ENCODE measurements around the gene WFDC11.

Gene WFDC11

DNA sequence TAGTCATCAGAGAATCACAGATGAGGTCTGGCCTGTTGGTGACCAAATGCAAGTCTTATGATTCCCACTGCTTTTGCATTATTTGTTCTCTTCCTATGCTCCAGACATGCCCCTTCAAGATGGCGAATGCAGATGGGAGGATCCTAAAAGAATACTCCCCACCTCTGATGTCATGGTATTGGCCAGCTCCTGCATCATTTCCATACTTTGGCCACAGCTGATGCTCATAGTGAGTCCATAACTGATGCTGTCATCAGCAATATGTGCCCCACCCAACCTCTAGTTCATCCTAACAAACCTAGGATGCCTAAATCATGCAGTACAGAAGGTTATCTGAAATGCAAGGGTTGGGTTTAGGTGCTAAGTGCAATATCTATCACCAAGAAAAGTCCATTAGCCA, 33.5 kb downstream of the WFDC11 start:
- H3K27ac ChIP-seq: no peak overlapping the region
- TF ChIP-seq, protein P1, sequence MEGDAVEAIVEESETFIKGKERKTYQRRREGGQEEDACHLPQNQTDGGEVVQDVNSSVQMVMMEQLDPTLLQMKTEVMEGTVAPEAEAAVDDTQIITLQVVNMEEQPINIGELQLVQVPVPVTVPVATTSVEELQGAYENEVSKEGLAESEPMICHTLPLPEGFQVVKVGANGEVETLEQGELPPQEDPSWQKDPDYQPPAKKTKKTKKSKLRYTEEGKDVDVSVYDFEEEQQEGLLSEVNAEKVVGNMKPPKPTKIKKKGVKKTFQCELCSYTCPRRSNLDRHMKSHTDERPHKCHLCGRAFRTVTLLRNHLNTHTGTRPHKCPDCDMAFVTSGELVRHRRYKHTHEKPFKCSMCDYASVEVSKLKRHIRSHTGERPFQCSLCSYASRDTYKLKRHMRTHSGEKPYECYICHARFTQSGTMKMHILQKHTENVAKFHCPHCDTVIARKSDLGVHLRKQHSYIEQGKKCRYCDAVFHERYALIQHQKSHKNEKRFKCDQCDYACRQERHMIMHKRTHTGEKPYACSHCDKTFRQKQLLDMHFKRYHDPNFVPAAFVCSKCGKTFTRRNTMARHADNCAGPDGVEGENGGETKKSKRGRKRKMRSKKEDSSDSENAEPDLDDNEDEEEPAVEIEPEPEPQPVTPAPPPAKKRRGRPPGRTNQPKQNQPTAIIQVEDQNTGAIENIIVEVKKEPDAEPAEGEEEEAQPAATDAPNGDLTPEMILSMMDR (conservative IDR thresholded peaks at IDR 0.05): no peak

DNA sequence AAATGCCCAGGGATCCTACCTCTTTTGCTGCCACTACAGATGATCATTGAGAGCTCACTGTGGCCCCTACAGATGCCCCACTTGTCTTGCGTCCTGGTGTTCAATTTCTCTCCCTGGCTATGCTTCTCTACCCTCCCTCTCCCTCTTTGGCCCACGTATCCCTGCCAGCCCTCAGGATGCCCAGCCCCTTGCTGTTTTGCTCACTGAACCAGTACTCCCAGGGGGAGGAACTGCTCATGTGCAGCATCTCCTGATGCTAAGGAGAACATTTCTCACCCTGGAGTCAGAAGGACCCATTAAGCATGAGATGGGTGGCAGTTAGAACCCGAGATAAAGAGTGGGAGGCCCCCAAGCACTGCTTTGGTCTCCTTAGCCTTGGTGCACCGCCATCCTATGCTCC, 38.9 kb downstream of the WFDC11 start, which contains the start of gene WFDC9:
WFDC9 (minus strand) TSS at position 101 of the 400 bp plus-strand sequence. CDS start 21,103 bp downstream, outside the sequence.
- TF ChIP-seq, protein P1 (conservative IDR thresholded peaks at IDR 0.05): no peak
- H3K27ac ChIP-seq: no peak within 1 kb of the TSS

DNA sequence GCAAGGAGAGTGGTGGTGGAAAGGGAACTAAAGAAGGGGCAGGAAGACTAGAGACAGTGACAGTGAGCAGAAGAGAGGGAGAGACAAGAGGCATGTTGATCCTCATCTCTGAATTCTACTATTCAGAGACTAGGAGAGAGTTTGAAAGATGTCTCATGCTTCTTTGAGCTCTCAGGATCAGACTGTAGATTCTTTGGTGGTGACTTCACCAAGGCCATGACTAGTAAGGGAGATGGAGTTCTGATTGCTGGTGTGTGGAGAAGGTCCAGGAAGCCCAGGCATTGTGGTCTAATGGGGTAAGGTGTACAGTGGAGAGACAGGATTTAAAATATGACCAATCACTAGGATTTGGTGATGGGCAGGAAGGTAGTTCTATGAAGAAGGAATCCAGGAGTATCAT, 39.7 kb downstream of the WFDC11 start:
- H3K27ac ChIP-seq: no peak overlapping the region
- TF ChIP-seq, protein P1 (conservative IDR thresholded peaks at IDR 0.05): no peak

DNA sequence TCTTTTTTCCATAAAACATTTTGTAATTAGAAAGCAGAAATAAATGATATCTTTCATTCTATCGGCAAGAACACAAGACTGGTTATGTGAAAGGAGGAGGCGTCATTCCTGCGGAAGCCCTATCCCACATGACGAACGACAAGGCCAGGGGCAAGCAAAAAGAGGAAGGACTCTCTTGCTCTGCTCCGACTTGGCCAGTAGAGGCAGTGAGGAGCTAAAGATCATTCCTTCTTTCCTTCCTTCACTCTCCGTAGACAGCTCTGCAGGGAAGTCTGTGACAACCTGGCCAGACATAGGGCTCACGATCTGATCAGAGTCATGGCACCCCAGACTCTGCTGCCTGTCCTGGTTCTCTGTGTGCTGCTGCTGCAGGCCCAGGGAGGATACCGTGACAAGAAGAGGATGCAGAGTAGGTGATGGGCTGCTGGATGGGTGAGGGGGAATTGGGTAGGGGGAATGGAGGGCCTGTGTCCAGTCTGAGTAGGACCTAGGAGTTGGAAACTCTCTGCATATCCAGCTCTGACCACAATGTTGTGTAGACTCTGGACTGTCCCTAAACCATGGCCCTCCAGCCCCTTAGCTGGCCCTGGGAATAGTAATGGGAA, 40.4 kb downstream of the WFDC11 start, which contains the start of gene WFDC10A:
WFDC10A (plus strand) TSS at position 244 of the 605 bp plus-strand sequence; CDS start at position 319, 75 bp downstream.
- no peak within 1 kb of the TSS for H3K27ac ChIP-seq
- TF ChIP-seq, protein P1 (conservative IDR thresholded peaks at IDR 0.05): peak; percentile 81

DNA sequence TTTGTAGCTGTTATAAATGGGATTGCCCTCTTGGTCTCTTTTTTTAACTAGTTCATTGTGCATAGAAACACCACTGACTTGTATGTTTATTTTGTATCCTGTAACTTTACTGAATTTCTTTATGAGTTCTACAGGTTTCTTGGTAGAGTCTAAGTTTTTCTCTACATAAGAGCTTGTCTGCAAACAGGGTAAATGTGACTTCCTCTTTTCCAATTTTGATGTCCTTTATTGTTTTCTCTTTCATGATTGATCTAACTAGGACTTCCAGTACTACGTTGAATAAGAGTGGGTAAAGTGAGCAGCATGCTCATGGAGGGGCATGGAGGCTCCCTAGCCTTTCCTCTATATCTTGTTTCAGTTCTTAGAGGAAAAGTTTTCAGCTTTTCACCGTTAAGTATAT, 43.5 kb downstream of the WFDC11 start:
- TF ChIP-seq, protein P1 (conservative IDR thresholded peaks at IDR 0.05): no peak
- no peak overlapping the region for H3K27ac ChIP-seq

DNA sequence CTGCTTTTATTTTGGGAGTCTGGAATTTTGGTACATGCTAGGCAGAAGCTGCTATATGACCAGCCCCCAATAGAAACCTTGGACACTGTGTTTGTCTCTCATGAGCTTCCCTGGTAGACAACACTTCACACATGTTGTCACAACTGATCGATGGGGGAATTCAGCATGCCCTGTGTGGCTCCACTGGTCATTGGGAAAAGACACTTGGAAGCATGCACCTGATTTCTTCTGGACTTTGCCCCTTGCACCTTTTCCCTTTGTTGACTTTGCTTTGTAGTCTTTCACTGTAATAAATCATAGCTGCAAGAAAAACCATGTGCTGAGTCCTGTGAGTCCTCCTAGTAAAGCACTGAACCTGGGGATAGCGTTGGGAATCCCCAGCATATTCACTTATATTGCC, 48.4 kb downstream of the WFDC11 start:
- no peak overlapping the region for H3K27ac ChIP-seq
- TF ChIP-seq, protein P1 (conservative IDR thresholded peaks at IDR 0.05): no peak

DNA sequence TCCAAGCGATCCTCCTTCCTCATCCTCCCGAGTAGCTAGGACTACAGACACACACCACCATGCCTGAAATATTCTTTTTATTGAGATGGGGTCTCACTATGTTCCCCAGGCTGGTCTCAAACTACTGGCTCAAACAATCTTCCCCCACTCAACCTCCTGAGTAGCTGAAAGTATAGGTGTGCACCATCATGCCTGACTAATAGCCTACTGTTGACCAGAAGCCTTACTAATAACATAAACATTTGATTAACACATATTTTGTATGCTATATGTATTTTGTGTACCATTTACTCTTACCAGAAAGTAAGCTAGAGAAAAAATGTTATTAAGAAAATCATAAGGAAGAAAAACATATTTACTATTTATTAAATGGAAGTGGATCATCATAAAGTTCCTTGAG, 52.4 kb downstream of the WFDC11 start:
- TF ChIP-seq, protein P1 (conservative IDR thresholded peaks at IDR 0.05): no peak
- no peak overlapping the region for H3K27ac ChIP-seq
